ENCODE data around the gene FAXC.

The FAXC gene

DNA sequence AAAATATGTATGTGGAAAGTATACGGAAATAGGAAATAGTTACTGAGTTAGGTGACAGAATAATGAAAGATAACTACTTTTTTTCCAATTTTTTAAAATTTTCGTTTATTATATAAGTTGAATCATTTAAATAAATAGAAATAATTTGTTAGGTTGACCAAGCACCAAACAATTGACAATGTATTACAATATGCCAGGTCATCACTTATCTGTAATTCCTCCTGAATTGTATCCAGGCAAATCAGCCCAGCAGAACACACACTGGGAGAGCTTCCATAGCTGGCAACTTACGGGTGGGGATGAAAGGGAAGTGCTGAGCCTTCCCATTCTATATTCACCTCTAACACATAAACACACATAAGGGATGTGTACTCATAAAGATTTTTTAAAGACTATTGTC lies 40.7 kb downstream of the FAXC start:
- no peak for TF ChIP-seq TAF1 (IDR thresholded peaks at IDR 0.05; ENCODE audit: low read depth)
- TF ChIP-seq TCF12 (IDR thresholded peaks at IDR 0.05; ENCODE audit: low read depth) = no peak
- TF ChIP-seq NFIC (IDR thresholded peaks at IDR 0.05) = no peak
- TF ChIP-seq RAD21 (IDR thresholded peaks at IDR 0.05; ENCODE audit: low read depth) = no peak
- no peak for TF ChIP-seq MAX (IDR thresholded peaks at IDR 0.05)
- TF ChIP-seq REST (IDR thresholded peaks at IDR 0.05; ENCODE audit: low read depth) = no peak
- no peak for TF ChIP-seq YY1 (IDR thresholded peaks at IDR 0.05; ENCODE audit: low read depth)
- TF ChIP-seq TEAD4 (IDR thresholded peaks at IDR 0.05) = no peak
- TF ChIP-seq ZBTB7A (IDR thresholded peaks at IDR 0.05; ENCODE audit: low read depth) = no peak
- TF ChIP-seq CEBPB (IDR thresholded peaks at IDR 0.05) = no peak
- TF ChIP-seq, protein P1, sequence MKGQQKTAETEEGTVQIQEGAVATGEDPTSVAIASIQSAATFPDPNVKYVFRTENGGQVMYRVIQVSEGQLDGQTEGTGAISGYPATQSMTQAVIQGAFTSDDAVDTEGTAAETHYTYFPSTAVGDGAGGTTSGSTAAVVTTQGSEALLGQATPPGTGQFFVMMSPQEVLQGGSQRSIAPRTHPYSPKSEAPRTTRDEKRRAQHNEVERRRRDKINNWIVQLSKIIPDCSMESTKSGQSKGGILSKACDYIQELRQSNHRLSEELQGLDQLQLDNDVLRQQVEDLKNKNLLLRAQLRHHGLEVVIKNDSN (IDR thresholded peaks at IDR 0.05) = no peak
- TF ChIP-seq EGR1 (IDR thresholded peaks at IDR 0.05) = no peak
- TF ChIP-seq FOXM1 (IDR thresholded peaks at IDR 0.05; ENCODE audit: borderline replicate concordance, low read depth) = no peak
- TF ChIP-seq CREB1 (IDR thresholded peaks at IDR 0.05; ENCODE audit: low read depth) = no peak
- no peak for TF ChIP-seq EP300 (IDR thresholded peaks at IDR 0.05; ENCODE audit: borderline replicate concordance)

GRCh38 chr6:99307295-99307907 lies 42.1 kb downstream of the FAXC start:
- TF ChIP-seq TCF12 (IDR thresholded peaks at IDR 0.05; ENCODE audit: low read depth) (no peak), RAD21 (IDR thresholded peaks at IDR 0.05; ENCODE audit: low read depth) (no peak), FOXM1 (IDR thresholded peaks at IDR 0.05; ENCODE audit: borderline replicate concordance, low read depth) (no peak), ZBTB7A (IDR thresholded peaks at IDR 0.05; ENCODE audit: low read depth) (no peak), TAF1 (IDR thresholded peaks at IDR 0.05; ENCODE audit: low read depth) (no peak), REST (IDR thresholded peaks at IDR 0.05; ENCODE audit: low read depth) (no peak), TEAD4 (IDR thresholded peaks at IDR 0.05) (no peak), EP300 (IDR thresholded peaks at IDR 0.05; ENCODE audit: borderline replicate concordance) (no peak), CEBPB (IDR thresholded peaks at IDR 0.05) (no peak), NFIC (IDR thresholded peaks at IDR 0.05) (no peak), YY1 (IDR thresholded peaks at IDR 0.05; ENCODE audit: low read depth) (no peak), CREB1 (IDR thresholded peaks at IDR 0.05; ENCODE audit: low read depth) (no peak), MAX (IDR thresholded peaks at IDR 0.05) (no peak), EGR1 (IDR thresholded peaks at IDR 0.05) (no peak)
- TF ChIP-seq, protein P1 (IDR thresholded peaks at IDR 0.05) = no peak

DNA sequence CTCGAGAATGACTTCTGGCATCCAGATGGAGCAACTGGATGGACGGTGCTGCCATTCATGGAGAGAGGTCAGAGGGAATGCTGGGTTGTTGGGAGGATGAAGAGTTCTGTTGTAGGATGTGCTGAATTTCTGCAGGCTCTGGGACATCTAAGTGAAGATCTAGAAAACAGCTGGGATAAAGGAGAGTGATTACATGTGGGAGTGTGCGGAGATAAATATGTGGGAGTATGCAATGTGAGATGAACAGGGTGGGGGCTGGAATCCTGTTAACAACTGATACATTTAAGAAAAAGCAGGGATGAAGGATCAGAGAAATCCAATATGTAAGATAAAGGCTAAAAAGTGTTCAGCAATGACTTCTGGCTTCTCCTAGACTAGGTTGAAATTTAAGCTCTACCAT lies 43.1 kb downstream of the FAXC start:
- TF ChIP-seq REST (IDR thresholded peaks at IDR 0.05; ENCODE audit: low read depth) (no peak), CEBPB (IDR thresholded peaks at IDR 0.05) (no peak), EGR1 (IDR thresholded peaks at IDR 0.05) (no peak), TCF12 (IDR thresholded peaks at IDR 0.05; ENCODE audit: low read depth) (no peak), TEAD4 (IDR thresholded peaks at IDR 0.05) (no peak), RAD21 (IDR thresholded peaks at IDR 0.05; ENCODE audit: low read depth) (no peak), FOXM1 (IDR thresholded peaks at IDR 0.05; ENCODE audit: borderline replicate concordance, low read depth) (no peak)
- TF ChIP-seq, protein P1 (IDR thresholded peaks at IDR 0.05) = no peak

- TF ChIP-seq MAX (IDR thresholded peaks at IDR 0.05) = no peak
- no peak for TF ChIP-seq ZBTB7A (IDR thresholded peaks at IDR 0.05; ENCODE audit: low read depth)
- TF ChIP-seq CEBPB (IDR thresholded peaks at IDR 0.05) = no peak
- no peak for TF ChIP-seq REST (IDR thresholded peaks at IDR 0.05; ENCODE audit: low read depth)
- no peak for TF ChIP-seq TCF12 (IDR thresholded peaks at IDR 0.05; ENCODE audit: low read depth)
- TF ChIP-seq TAF1 (IDR thresholded peaks at IDR 0.05; ENCODE audit: low read depth) = no peak
- no peak for TF ChIP-seq YY1 (IDR thresholded peaks at IDR 0.05; ENCODE audit: low read depth)
- TF ChIP-seq, protein P1 (IDR thresholded peaks at IDR 0.05) = no peak
- TF ChIP-seq NFIC (IDR thresholded peaks at IDR 0.05) = no peak
- no peak for TF ChIP-seq TEAD4 (IDR thresholded peaks at IDR 0.05)
Observed at GRCh38 chr6:99305021-99305554, 44.4 kb downstream of the FAXC start.

Measured in Ishikawa (cell line).